Cerebellar cortex (tissue), 1 donor: Measurements from ENCODE around the gene ATAD2B.
A peak's percentile ranks its signal among the peaks of the same experiment; 100 is the strongest.

ENCODE experiments used
- DNase-seq: peaks from one replicate; pipeline ENCODE4 v3.0.0-alpha.2; 2015; ENCODE audit warnings: low spot score

Gene ATAD2B

DNA sequence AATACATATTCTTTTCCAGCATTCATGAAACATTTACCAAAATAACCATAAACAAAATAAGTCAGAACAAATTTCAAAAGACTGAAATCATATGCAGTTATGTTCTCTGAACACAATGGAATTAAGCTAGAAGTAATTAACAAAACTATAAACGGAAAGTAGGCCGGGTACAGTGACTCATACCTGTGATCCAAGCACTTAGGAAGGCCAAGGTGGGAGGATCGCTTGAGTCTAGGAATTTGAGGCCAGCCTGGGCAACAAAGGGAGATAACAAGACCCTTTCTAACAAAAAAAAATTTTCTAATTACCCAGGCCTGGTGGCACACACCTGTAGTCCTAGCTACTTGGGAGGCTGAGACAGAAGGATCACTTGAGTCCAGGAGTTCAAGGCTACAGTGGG is 14.9 kb downstream of the ATAD2B start:
- DNase-seq: no peak

DNA sequence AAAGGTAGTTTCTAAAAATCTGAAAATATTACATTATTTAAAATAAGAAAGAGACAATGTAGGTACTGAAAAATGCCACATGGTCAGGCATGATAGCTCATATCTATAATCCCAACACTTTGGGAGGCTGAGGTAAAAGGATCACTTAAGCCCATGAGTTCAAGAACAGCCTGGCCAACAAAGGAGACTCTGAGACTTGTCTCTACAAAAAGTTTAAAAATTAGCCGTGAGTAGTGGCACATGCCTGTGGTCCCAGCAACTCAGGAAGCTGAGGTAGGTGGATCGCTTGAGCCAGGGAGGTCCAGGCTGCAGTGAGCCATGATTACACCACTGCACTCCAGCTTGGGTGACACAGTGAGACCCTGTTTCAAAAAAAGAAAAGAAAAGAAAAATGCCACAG is 21.8 kb downstream of the ATAD2B start:
- no peak for DNase-seq

DNA sequence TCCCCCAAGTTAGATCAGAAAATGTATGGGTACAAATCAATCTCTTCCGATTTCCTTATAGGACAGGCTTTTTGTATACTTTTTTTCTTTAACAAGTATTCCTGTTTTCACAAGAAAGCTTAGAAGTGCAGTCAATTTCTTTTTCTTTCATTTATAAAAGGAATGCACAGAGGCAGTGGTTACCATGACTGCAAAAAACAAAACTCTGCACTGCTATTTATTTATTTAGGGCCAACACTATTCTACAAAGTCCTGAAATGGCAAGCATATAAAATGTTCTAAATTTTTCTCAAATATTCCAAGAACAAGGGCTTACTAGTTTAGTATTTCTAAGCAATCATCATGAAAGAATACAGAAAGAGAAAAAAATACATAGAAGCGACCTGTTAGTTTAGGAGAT is 22.2 kb downstream of the ATAD2B start:
- no peak for DNase-seq

DNA sequence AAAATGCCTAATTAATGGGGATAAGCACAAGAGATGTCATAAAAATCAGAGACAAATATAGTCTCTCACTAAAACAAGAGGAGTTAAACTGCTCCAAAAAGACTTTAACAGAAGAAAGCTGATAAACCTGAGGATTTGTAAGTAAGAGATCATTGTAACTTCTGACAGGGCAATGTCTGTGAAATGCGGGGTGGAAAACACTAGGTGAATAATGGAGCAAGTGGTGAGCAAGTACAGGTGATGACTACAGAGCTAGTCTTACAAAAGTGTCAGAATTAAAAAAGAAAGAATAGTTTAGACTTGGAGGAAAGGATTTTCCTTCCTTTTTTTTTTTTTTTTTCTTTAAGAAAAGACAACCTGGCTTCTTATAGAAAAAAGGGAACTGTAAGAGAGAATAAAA is 22.7 kb downstream of the ATAD2B start:
- no peak for DNase-seq

DNA sequence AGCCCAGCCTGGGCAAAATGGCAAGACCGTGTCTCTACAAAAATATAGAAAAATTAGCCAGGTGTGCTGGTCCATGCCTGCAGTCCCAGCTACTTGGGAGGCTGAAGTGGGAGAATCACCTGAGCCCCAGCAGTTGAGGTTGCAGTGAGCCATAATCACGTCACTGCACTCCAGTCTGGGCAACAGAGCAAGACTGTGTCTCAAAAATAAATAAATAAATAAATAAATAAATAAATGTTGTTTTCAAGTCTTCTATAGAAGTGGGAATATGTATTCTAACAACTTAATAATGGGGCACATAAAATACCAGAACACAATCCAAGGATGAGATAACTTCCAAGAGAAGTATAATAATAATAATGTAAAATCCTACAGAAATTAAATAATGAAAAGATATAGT is 23.9 kb downstream of the ATAD2B start:
- no peak for DNase-seq

DNA sequence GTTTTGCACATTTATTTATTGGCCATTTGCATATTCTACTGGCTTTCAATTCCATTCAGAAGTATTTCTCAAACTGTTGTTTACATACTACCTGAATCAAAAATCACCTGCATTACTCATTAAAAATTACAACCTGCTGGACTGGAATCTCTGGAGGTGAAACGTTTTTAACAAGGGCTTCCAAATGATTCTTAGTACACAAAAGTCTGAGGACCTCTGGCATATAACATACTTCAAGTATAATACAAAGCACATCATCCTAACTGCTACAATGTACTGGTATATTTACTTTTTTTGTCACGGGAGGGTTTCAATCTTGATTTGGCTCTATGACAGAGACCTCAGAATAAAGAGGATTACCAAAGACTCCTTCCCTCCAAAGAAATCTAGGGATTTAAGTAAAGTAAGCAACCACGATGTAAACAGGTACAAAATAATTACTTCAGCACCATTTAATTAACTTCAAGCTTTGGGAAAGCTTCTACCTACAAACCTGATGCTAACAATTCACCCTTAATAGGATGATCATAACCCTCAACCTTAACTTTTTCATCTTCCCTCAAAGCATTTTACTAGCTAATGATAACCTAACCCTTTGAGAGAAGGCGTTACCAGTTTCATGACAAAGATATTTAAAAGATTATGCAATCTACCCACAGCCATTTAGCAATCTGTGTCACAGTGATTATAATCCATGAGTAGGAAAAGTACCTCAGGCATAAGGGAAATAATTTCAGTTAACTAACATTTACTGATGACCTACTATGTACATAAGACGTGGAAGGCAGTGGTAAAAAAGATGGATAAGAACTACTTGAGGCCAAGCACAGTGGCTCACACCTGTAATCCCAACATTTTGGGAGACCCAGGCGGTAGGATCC is 24.7 kb downstream of the ATAD2B start:
- no peak for DNase-seq

DNA sequence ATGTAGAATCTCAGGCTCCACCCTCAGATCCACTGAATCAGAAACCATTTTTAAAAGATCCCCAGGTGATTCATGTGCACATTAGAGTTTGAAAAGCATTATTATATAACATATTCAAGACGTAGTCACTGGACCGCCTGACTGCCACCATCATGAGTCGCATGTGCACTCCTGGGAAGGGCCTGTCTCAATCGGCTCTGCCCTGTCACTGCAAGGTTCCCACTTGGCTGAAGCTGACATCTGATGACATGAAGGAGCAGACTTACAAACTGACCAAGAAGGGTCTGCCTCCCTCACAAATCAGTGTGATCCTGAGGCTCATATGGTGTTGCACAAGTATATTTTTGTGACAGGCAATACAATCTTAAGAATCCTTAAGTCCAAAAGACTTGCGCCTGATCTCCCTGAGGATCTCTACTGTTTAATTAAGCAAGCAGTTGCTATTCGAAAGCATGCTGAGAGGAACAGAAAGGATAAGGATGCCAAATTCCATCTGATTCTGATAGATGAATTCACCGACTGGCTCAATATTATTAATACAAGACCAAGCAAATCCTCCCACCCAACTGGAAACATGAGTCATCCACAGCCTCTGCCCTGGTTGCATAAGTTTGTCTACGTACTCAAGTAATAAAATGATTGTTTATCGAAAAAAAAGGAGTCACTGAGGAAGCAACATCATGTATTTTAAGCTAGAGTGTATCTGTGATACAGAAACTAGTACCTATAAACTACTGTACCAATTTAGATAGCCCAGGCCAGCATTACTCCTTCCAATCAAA is 26.2 kb downstream of the ATAD2B start:
- DNase-seq: peak; percentile 18

DNA sequence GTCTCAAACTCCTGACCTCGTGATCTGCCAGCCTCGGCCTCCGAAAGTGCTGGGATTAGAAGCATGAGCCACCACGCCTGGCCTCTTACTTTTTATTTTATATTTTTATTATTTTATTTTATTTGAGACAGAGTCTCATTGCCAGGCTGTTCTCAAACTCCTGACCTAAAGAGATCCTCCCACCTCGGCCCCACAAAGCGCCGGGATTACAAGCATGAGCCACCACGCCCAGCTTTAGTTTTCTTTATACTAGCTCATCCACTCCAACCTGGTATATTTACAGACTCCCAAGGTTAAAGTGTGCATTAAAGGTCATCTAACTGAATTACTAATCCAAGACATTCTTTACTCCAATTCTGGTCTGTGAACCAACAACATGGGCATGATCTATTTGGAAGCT is 26.8 kb downstream of the ATAD2B start:
- no peak for DNase-seq

DNA sequence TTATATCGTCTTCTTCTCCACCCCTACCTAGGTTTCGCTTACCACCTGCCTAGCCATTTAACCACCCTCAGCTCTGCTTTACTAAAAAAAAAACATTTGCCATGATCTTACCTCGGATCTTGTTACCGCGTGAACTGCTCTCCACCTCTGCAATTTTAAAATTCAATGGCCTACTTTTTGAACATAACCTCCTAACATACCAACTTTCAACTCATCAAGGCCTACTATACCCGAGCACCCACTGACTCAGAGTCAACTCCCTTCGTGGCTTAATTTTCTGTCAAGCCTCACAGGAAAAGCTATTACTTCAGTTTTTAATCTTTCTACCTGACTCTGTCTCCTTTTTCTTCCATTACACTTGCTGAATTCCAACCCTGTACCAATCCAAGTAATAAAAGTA is 55.7 kb downstream of the ATAD2B start:
- DNase-seq: no peak

DNA sequence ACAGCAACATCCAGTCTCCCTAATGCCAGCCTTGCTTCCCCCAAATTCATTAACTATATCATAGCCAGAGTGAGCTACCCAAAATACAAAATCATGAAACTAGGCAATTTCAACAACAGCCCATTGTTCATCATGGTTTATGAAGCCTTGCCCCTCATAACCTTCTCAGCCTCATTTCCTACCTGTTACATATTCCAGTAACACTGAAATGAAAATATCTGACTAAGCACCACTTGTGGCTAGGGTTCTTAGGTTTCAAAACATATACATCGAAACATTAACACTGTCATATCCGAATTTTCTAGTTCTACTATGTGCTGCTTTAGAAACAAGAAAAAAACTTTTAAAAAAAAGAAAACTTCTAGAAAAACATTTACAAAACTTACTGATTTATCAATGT is 59.5 kb downstream of the ATAD2B start:
- DNase-seq: no peak

DNA sequence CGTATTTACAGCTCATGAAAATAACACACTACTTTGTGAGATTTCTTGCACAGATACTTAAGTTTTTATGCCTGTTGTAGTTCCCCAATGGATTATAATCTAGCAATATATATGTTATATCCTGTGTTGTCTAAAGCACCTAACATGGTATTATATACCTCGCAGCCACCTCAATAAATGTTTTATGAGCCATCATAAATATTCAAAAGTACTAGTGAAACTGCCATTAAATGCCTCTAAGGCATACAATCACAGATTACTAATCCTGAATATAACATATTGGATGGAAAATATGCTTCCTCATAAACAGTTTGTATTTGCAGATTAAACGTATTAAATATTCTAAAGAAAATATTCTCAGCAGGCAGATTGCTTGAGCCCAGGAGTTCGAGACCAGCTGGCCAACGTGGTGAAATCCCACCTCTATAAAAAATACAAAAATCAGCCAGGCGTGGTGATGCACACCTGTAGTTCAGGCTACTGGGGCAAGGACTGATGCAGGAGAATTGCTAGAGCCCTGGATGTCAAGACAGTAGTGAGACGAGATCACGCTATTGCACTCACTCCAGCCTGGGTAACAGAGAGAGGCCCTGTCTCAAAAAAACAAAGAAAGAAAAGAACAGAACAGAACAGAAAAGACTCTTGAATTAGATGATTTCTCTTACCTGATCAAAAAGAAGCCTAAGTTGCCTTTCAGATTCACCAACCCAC is 64.1 kb downstream of the ATAD2B start:
- no peak for DNase-seq

DNA sequence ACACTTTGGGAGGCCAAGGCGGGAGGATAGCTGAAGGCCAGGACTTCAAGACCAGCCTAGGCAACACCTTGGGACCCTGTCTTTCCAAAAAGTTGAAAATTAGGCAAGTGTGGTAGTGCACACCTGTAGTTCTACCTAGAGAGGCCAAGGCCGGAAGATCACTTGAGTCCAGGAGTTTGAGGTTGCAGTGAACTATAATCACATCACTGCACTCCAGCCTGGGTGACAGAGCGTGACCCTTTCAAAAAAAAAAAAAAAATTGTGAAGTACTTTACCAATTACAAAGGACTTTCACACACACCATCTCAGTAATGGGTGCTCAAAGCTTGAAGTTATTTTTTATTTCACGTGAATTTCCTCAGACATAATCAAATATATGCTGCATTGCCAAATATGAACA is 65.0 kb downstream of the ATAD2B start:
- DNase-seq: no peak

DNA sequence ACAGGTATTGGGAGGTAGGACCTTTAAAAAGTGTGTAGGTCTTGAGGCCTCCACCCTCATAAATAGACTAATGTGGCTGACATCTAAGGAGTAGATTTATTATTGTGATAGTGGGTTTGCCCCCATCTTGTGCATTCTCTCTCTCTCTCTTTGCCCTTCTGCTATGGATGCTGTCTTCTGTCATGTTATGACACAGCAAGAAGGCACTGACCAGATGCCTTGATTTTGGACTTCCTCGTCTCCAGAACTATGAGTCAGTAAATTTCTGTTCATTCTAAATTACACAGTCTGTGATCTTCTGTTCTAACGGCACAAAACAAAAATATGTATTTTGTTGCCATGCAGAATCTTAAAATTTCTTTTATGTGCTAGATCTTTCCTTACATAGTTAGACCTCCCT is 66.9 kb downstream of the ATAD2B start:
- DNase-seq: no peak

DNA sequence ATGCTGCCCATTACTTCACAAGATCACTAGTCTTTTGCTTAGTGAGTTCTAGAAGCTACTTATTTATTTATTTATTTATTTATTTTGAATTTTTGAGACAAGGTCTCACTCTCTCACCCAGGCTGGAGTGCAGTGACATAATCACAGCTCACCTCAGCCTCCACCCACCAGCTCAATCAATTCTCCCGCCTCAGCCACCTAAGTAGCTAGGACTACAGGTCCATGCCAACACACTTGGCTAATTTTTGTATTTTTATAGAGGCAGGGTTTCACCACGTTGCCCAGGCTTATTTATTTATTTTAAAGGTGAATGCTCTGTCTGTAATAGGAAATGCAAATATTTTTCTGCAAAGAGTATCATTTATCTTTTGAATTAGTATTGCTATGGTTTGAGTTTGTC is 67.7 kb downstream of the ATAD2B start:
- no peak for DNase-seq

DNA sequence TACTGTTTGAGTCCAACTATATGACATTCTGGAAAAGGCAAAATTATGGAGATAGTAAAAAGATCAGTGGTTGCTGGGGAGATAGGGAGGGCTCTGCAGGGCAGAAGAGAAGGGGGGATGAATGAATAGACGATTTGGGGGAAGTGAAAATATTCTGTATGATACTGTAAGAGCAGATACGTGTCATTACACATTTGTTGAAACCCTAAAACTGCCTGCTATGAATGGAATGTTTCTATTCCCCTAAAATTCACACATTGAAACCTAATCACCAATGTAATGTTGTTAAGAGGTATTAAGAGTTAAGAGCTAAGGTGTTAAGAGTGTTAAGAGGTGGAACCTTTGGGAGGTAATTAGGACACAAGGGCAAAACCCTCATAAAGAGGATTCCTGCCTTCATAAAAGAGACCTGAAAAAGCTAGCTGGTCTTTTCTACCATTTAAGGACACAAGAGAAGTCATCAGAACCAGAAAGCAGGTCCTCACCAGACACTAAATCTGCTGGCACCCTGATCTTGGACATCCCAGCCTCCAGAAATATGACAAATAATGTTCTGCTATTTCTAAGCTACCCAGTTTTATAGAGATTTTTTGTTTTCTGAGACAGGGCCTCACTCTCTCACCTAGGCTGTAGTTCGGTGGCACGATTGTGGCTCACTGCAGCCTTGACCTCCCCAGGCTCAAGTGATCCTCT is 76.2 kb downstream of the ATAD2B start:
- no peak for DNase-seq

DNA sequence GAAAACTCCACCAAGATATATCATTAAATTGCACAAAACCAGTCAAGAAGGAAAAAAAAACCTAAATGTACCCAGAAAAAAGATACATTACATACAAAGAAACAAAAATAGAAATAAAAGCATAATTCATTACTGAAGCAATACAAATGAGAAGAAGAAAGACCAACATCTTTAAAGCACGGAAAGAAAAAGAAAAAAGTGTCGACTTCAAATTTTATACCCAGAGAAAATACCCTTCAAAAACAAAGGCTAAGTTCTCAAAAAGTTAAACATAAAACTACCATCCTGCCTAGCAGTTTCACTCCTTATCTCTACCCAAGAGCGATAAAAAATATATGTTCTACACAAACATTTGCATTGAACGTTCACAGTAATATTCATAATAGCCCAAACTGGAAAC is 82.0 kb downstream of the ATAD2B start:
- no peak for DNase-seq

DNA sequence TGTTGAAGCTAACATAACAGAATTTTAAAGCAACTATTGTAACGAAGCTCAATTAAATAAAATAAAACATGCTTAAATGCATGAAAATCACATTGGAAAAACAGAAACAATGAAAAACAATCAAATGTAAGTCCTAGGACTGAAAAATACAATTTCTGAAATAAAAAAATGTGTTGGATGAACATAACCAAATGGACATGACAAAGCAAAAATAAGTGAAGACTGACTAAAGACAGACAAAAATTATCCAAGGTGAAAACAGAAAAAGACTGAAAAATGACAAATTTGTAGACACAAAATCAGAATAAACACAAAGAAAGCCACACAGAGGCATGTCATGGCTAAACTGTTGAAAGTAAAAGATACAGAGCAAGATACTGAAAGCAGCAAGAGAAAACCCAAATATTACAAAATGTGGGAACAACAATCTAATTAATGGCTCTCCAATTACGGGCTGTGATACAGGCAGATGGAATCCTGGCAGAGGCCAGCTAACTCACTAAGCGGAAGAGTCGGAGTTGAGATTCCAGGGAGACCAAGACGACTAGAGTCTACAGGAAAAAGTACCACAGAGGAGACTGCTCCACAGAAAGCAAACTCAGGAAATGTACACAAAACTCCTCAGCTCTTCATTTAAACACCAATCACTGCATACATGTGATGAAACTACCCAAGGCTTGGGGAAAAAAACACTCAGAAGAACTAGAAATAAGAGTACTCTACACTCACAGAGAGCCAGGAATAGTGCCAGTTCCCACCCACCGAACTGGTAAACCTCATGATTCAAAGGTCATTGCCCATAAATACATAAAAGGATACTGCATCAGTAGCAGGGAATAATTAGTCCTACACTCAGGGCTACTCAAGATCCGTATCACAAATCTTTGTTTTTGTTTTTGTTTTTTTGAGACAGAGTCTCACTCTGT is 83.6 kb downstream of the ATAD2B start:
- no peak for DNase-seq

DNA sequence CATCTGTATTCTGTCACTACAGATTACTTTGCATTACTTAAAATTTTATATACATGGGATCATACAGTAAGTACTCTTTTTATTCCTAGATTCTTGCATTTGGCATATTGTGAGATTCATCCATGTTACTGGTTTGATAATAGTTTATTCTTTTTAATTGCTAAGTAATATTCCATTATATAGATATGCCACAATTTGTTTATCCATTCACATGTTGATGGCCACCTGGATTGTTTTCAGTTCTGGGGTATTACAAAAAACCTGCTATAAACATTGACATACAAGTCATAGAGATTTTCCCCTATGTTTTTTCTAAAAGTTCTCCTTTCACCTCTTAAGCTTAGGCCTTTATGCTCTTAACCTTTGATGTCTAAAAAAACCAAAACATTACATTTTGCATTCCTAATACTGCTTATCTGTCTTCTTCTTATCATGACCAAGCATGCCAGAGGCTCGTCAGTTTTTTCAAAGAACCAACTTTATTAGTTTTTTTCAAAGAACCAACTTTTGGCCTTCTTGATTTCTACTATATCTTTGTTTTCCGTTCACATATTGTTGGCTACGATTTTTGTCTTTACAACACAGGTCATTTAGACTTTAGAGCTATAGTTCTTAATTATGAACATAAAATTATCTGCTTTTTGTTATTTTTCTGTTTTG is 86.9 kb downstream of the ATAD2B start:
- no peak for DNase-seq

DNA sequence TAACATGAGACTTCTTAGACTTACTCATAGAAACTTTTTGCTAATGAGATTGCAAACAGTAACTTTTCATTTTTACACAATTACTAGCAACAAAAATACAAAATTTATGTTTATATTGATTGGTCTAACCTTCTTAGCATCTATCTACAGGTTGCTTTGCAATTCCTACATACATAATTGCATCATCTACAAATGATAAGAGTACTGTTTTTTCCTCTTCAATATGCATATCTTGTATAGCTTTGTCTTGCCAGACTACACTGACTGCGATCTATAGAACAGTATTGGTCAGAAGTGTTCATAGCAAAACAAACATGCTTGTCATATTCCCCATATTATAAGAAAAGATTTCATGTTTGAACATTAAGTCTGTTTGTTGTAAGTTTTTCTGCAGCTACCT is 87.9 kb downstream of the ATAD2B start:
- DNase-seq: no peak

DNA sequence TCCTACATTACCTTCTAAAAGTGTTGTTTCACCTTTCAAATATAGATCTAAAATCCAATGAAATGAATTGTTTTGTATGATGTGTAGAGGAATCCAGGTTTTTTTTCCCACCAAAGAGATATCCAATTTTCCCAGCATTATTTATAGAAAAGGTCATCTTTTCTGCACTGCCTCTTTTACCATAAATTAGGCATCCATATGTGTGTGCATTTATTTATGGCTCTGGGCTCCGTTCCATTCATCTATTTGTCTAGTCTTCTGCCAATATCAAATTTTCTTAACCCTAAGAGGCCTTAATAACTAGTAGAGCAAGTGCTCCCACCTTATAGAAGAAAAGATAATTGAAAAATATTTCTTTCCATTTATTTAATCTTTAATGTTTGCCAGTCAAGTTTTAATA is 88.3 kb downstream of the ATAD2B start:
- DNase-seq: no peak

DNA sequence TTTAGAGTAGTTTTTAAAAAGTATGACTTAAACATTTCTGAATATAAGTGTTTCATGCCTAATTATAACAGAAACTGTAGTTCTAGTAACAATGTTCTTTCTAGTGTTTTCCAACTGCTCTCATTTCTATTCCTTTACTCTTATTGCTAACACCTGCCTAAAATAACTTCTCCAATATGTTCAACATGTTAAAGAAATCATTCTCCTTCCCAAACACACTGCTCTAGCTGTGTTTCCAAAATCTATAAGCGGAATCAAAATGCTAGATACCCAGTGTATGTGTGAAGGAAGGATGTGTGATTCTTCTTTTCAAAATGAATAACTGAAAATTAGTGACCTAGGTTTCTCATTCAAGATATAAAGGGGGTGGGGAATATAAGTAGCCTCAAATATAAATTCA is 89.1 kb downstream of the ATAD2B start:
- no peak for DNase-seq
